Keratinocyte (primary cell): ENCODE data around the gene KCNK5. TPM values are rescaled to one million over a fixed set of nuclear protein-coding genes. Genes with fewer than 3 reads are reported as not detected.

Experiments used
- DNase-seq: peaks from one replicate; pipeline ENCODE4 v3.0.0-alpha.2; 2011; ENCODE audit warnings: low read depth, missing footprints, low spot score
- FAIRE-seq: peaks from 2 replicates; lab custom pipeline; 2011; peaks lifted over from hg19 to GRCh38; lab: Jason Lieb, UNC
- H2AFZ ChIP-seq: 2 replicates; pipeline ENCODE4 v1.6.0; 2012; ENCODE audit warnings: low read length, control low read depth, inconsistent platforms; ENCODE audit not compliant: control insufficient read depth
- H3K27ac ChIP-seq: 2 replicates; pipeline ENCODE4 v1.5.1; 2011; ENCODE audit warnings: low read length; ENCODE audit not compliant: control insufficient read depth, insufficient read depth
- H3K27me3 ChIP-seq: 3 replicates; pipeline ENCODE4 v1.6.0; 2011; ENCODE audit warnings: low read length; ENCODE audit not compliant: control insufficient read depth, insufficient read depth; ENCODE audit errors: extremely low read depth
- H3K36me3 ChIP-seq, 2 experiments: 2 replicates in 1 of 2; 3 replicates in 1 of 2; pipeline ENCODE4 v1.5.1; 2011; ENCODE audit warnings: low read length in 2 of 2, mild to moderate bottlenecking in 1 of 2; ENCODE audit not compliant: control insufficient read depth in 2 of 2, insufficient read depth in 2 of 2; ENCODE audit errors: extremely low read depth in 1 of 2
- H3K4me1 ChIP-seq: 3 replicates; pipeline ENCODE4 v1.5.1; 2011; ENCODE audit warnings: low read length; ENCODE audit not compliant: control insufficient read depth, insufficient read depth; ENCODE audit errors: extremely low read depth
- H3K4me2 ChIP-seq: 3 replicates; pipeline ENCODE4 v1.6.0; 2011; ENCODE audit warnings: low read depth, low read length; ENCODE audit not compliant: control insufficient read depth, insufficient read depth; ENCODE audit errors: extremely low read depth
- H3K4me3 ChIP-seq, 3 experiments: fragments of 200-600 bp in 1 of 3; sonication (generic) in 1 of 3; 2 replicates in 2 of 3; 3 replicates in 1 of 3; pipeline ENCODE4 v1.5.1; 2011 to 2016; ENCODE audit warnings: low read length in 3 of 3, mild to moderate bottlenecking in 3 of 3, control low read depth in 2 of 3, inconsistent platforms in 1 of 3, low read depth in 1 of 3, mixed read lengths in 1 of 3, mixed run types in 1 of 3, moderate library complexity in 1 of 3; ENCODE audit not compliant: control insufficient read depth in 2 of 3, insufficient read depth in 2 of 3; ENCODE audit errors: extremely low read depth in 1 of 3
- H3K79me2 ChIP-seq: 2 replicates; pipeline ENCODE4 v1.6.0; 2012; ENCODE audit warnings: low read length; ENCODE audit not compliant: control insufficient read depth, insufficient read depth
- H3K9ac ChIP-seq: 3 replicates; pipeline ENCODE4 v1.6.0; 2011; ENCODE audit warnings: low read length; ENCODE audit not compliant: control insufficient read depth, insufficient read depth; ENCODE audit errors: extremely low read depth
- H3K9me1 ChIP-seq: 3 replicates; pipeline ENCODE4 v1.6.0; 2011; ENCODE audit warnings: low read length; ENCODE audit not compliant: control insufficient read depth, insufficient read depth; ENCODE audit errors: extremely low read depth
- H3K9me3 ChIP-seq: 2 replicates; pipeline ENCODE4 v1.5.1; 2012; ENCODE audit warnings: low read depth, low read length; ENCODE audit not compliant: control insufficient read depth
- H4K20me1 ChIP-seq: 3 replicates; pipeline ENCODE4 v1.6.0; 2011; ENCODE audit warnings: low read length; ENCODE audit not compliant: control insufficient read depth, insufficient read depth; ENCODE audit errors: extremely low read depth
- EZH2 ChIP-seq: IDR thresholded peaks from one replicate; pipeline ENCODE4 v1.6.1; 2012; ENCODE audit warnings: inconsistent platforms, mild to moderate bottlenecking, low read length, moderate library complexity
- dilution Hi-C: fragments of 300-500 bp; cut with MboI; formaldehyde crosslinking; loops from one replicate; pipeline ENCODE4 v1.7.0; 2020; ENCODE audit warnings: low sequenced_read_pairs; ENCODE audit not compliant: extremely low pct_ligation_motif_present
- polyA plus RNA-seq, 5 experiments: library from polyadenylated mRNA; depleted of rRNA in 3 of 5; stranded (reverse) in 3 of 5; stranded (forward) in 1 of 5; unstranded in 1 of 5; fragments of >200 nt; gene quantifications; 1 replicate in 1 of 5; 2 replicates in 3 of 5; 3 replicates in 1 of 5; pipeline versions ENCODE4 v1.2.1 to v1.2.3, GENCODE V29; 2011 to 2012; ENCODE audit warnings: missing spikeins in 2 of 5, low read depth in 1 of 5, low replicate concordance in 1 of 5
- TF ChIP-seq, protein P1 (sequence below), 3 experiments: IDR thresholded peaks in 1 of 3; conservative IDR thresholded peaks in 1 of 3; optimal IDR thresholded peaks in 1 of 3; 2 replicates in 2 of 3; 3 replicates in 1 of 3; pipeline versions ENCODE3 to v1.5.1; 2011; ENCODE audit warnings: low read length in 3 of 3, mild to moderate bottlenecking in 3 of 3, moderate library complexity in 2 of 3, control low read depth in 1 of 3, inconsistent platforms in 1 of 3; ENCODE audit not compliant: insufficient read depth in 2 of 3; ENCODE audit errors: extremely low read depth in 1 of 3

The KCNK5 gene
- polyA plus RNA-seq, 1 donor (not counting 4 experiments of a cell fraction or from before 2014, with no cell fraction given), result not detected

DNA sequence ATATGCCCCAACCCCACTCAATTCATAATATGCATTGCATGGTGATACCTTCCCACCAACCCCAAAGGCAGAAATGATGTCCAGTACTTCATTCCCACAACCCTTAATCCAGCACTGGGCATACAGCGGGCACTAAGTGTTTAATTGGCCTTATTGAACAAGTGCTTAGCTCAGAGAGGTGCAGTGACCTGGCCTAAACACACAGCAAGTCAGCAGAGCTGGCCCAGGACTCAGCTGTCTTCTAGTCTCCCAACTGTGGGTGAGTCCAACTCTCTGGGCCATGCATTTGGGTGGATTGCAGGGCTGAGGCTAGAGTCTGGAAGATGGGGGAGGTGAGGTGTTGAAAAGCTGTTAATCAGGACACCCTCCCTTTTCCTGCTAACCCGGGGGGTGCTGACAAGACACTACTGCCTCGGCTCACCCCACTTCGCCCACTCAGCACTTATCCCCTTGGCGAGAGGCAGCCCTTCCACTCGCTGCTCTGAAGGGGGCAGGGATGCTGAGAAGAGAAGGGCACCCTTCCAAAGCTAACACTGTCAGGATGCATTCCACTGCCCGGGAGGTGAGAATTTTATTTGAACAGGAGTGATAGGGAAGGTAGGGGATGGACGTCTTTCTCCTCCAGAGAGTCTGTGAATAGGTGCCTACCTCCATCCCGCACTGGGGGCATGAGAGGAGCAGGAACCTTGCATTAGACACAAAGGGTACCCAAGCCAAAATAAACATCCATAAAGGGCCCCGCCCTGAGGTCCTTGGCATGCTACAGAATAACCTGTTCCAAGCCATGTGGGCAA lies 14.2 kb downstream of the KCNK5 start:
- no peak for DNase-seq
- no peaks in the 10 kb centered on the region for H3K9me1 ChIP-seq
- H3K4me1 ChIP-seq, result no peaks in the 10 kb centered on the region
- no peak overlapping the region for H3K4me3 ChIP-seq
- dilution Hi-C loops, result no loop called here
- no peak overlapping the region for H3K9ac ChIP-seq
- no peaks in the 10 kb centered on the region for H3K27me3 ChIP-seq
- H3K79me2 ChIP-seq, result no peaks in the 10 kb centered on the region
- H2AFZ ChIP-seq, result no peak overlapping the region
- TF ChIP-seq, protein P1, sequence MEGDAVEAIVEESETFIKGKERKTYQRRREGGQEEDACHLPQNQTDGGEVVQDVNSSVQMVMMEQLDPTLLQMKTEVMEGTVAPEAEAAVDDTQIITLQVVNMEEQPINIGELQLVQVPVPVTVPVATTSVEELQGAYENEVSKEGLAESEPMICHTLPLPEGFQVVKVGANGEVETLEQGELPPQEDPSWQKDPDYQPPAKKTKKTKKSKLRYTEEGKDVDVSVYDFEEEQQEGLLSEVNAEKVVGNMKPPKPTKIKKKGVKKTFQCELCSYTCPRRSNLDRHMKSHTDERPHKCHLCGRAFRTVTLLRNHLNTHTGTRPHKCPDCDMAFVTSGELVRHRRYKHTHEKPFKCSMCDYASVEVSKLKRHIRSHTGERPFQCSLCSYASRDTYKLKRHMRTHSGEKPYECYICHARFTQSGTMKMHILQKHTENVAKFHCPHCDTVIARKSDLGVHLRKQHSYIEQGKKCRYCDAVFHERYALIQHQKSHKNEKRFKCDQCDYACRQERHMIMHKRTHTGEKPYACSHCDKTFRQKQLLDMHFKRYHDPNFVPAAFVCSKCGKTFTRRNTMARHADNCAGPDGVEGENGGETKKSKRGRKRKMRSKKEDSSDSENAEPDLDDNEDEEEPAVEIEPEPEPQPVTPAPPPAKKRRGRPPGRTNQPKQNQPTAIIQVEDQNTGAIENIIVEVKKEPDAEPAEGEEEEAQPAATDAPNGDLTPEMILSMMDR (optimal IDR thresholded peaks at IDR 0.05 in 1 of 3, IDR thresholded peaks at IDR 0.05 in 1 of 3, conservative IDR thresholded peaks at IDR 0.05 in 1 of 3; ENCODE audit: extremely low read depth in 1 of 3, insufficient read depth in 2 of 3, low read length in 3 of 3), result no peak
- TF ChIP-seq EZH2, result no peak
- no peaks in the 10 kb centered on the region for H4K20me1 ChIP-seq
- H3K36me3 ChIP-seq, result no peaks in the 10 kb centered on the region
- no peak overlapping the region for H3K4me2 ChIP-seq
- FAIRE-seq, result no peak
- no peaks in the 10 kb centered on the region for H3K9me3 ChIP-seq
- H3K27ac ChIP-seq, result no peak overlapping the region

DNA sequence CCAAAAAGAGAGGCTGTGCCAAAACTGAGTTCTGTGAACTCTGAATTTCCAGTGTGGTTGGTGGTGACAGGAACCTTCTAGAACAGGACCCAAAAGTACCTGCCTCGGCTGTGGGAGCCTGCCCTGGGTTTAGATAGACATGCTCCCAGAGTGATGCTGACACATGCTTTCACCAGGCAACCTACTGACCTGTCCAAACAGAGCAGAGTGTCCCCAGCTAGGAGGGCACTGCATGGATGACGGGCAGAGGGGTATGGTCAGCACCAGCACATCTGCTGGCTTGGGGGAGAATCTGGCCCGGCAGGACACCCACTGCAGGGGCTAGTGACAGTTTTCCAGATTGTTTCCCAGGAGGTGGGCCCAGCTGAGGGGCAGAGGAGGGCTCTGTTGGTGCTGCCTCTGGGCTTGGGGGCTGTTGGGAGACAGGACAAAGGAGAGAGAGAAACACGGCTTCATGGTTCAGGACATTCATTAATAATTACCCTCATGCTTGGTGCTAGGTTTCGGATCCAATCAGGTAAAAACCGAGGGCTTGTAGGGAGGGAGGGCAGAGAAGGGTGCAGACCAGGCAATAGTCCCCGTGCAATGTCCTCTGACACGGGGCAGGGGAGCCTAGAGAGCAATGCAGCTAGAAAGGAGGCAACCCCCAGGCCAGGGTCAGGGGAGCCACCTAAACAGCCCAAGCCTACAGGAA lies 15.0 kb downstream of the KCNK5 start:
- Histone ChIP-seq H3K27ac (no peak overlapping the region), H3K36me3 (no peaks in the 10 kb centered on the region), H3K4me2 (no peak overlapping the region), H3K9ac (no peak overlapping the region), H3K9me1 (no peaks in the 10 kb centered on the region), H2AFZ (no peak overlapping the region), H3K9me3 (no peaks in the 10 kb centered on the region), H3K79me2 (no peaks in the 10 kb centered on the region), H3K4me1 (no peaks in the 10 kb centered on the region), H4K20me1 (no peaks in the 10 kb centered on the region), H3K4me3 (no peak overlapping the region), H3K27me3 (no peaks in the 10 kb centered on the region)
- DNase-seq, result no peak
- no peak for TF ChIP-seq EZH2
- TF ChIP-seq, protein P1 (optimal IDR thresholded peaks at IDR 0.05 in 1 of 3, IDR thresholded peaks at IDR 0.05 in 1 of 3, conservative IDR thresholded peaks at IDR 0.05 in 1 of 3; ENCODE audit: extremely low read depth in 1 of 3, insufficient read depth in 2 of 3, low read length in 3 of 3), result no peak
- no peak for FAIRE-seq
- dilution Hi-C loops, result no loop called here
